ENCODE results near the gene PRAMEF33. TPM values are rescaled to one million over a fixed set of nuclear protein-coding genes. Genes with fewer than 3 reads are reported as not detected.
"Not testable (repeated sequence)": the region's sequence is repeated elsewhere in the genome, so short reads cannot be mapped to it uniquely, and the experiment has no call there.

Gene PRAMEF33
- total RNA-seq, 1 donor from 2014 or later: not detected

DNA sequence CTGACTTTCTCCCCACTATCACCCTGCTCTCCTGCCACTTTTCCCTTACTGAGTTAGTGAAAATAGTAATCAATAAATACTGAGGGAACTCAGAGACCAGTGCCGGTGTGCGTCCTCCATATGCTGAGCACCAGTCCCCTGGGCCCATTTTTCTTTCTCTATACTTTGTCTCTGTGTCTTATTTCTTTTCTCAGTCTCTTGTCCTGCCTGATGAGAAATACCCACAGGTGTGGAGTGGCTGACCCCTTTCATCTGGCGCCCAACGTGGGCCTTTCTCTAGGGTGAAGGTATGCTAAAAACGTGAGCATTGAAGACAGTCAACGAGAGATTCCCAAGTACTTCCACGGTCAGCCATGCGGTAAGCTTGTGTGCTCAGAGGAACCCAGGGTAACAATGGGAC lies 50.1 kb downstream of the PRAMEF33 start:
- H3K27me3 Mint-ChIP-seq; H3K4me1 Mint-ChIP-seq (ENCODE audit: low read depth); DNase-seq (ENCODE audit: low spot score, unreplicated experiment); H3K4me3 Mint-ChIP-seq (ENCODE audit: low read depth); H3K27ac Mint-ChIP-seq; H3K36me3 Mint-ChIP-seq (ENCODE audit: insufficient read depth); H3K9me3 Mint-ChIP-seq (ENCODE audit: low read depth): not testable (repeated sequence)

- not testable (repeated sequence) for H3K9me3 Mint-ChIP-seq (ENCODE audit: low read depth); H3K36me3 Mint-ChIP-seq (ENCODE audit: insufficient read depth); H3K27me3 Mint-ChIP-seq; H3K4me1 Mint-ChIP-seq (ENCODE audit: low read depth); H3K27ac Mint-ChIP-seq; H3K4me3 Mint-ChIP-seq (ENCODE audit: low read depth); DNase-seq (ENCODE audit: low spot score, unreplicated experiment)
Measured at GRCh38 chr1:13354475-13354874, 51.1 kb downstream of the PRAMEF33 start.

- H3K36me3 Mint-ChIP-seq (ENCODE audit: insufficient read depth); H3K4me1 Mint-ChIP-seq (ENCODE audit: low read depth); H3K9me3 Mint-ChIP-seq (ENCODE audit: low read depth); H3K27me3 Mint-ChIP-seq; H3K4me3 Mint-ChIP-seq (ENCODE audit: low read depth); H3K27ac Mint-ChIP-seq: not testable (repeated sequence)
- peak; percentile 13 for DNase-seq (ENCODE audit: low spot score, unreplicated experiment)
- TF ChIP-seq CTCF (IDR thresholded peaks at IDR 0.05; ENCODE audit: unreplicated experiment): peak; percentile 62
Measured at GRCh38 chr1:13356774-13357173, 53.4 kb downstream of the PRAMEF33 start.

Other genes starting within 250 kb of the PRAMEF33 start
- not detected in 2 replicates for gene PRAMEF27, start 247.0 kb upstream of the PRAMEF33 start, total RNA-seq
- gene HNRNPCL3, start 242.8 kb upstream of the PRAMEF33 start, total RNA-seq: not detected in 2 replicates
- gene PRAMEF25, start 232.8 kb upstream of the PRAMEF33 start, total RNA-seq: not detected in 2 replicates
- not detected in 2 replicates for gene HNRNPCL2, start 186.7 kb upstream of the PRAMEF33 start, total RNA-seq
- not detected in 2 replicates for gene PRAMEF26, start 147.5 kb upstream of the PRAMEF33 start, total RNA-seq
- gene HNRNPCL4, start 137.9 kb upstream of the PRAMEF33 start, total RNA-seq: not detected in 2 replicates
- gene PRAMEF9, start 131.7 kb upstream of the PRAMEF33 start, total RNA-seq: not detected in 2 replicates
- gene PRAMEF13, start 102.1 kb upstream of the PRAMEF33 start, total RNA-seq: not detected in 2 replicates
- gene PRAMEF18, start 77.4 kb upstream of the PRAMEF33 start, total RNA-seq: not detected in 2 replicates
- not detected in 2 replicates for gene PRAMEF5, start 49.3 kb upstream of the PRAMEF33 start, total RNA-seq
- not detected in 2 replicates for gene PRAMEF8, start 18.4 kb upstream of the PRAMEF33 start, total RNA-seq
- not detected in 2 replicates for gene PRAMEF15, start 12.0 kb downstream of the PRAMEF33 start, total RNA-seq
- gene PRAMEF14, start 43.6 kb downstream of the PRAMEF33 start, total RNA-seq: not detected in 2 replicates
- gene PRAMEF19, start 68.4 kb downstream of the PRAMEF33 start, total RNA-seq: not detected in 2 replicates
- gene PRAMEF17, start 86.1 kb downstream of the PRAMEF33 start, total RNA-seq: not detected in 2 replicates
- gene PRAMEF20, start 106.9 kb downstream of the PRAMEF33 start, total RNA-seq: not detected in 2 replicates
- gene LRRC38, start 210.5 kb downstream of the PRAMEF33 start, total RNA-seq: not detected in 2 replicates